MCF 10A (cell line): ENCODE measurements around the gene SLC39A10. TPM values are rescaled to one million over a fixed set of nuclear protein-coding genes. Genes with fewer than 3 reads are reported as not detected.
A peak's percentile ranks its signal among the peaks of the same experiment; 100 is the strongest.

ENCODE experiments used
- BruUV-seq: library from RNA; stranded (reverse); fragments of 400-500 nt; replicated peaks from 2 replicates; lab custom pipeline; 2021; lab: Mats Ljungman, UMichigan
- CTCF ChIA-PET: fragments of 300-600 bp; sonication (Branson Sonifier 250); formaldehyde crosslinking; extraction: SDS; loops from one replicate; lab custom pipeline; 2021; ENCODE audit warnings: antibody characterized with exemption, inconsistent platforms; lab: Yijun Ruan, JAX
- POLR2A ChIA-PET: fragments of 300-600, 350-650 bp; sonication (Branson Sonifier 250); formaldehyde crosslinking; extraction: SDS; loops from one replicate; lab custom pipeline; 2020; ENCODE audit warnings: antibody characterized with exemption, inconsistent platforms; lab: Yijun Ruan, JAX
- DNase-seq: peaks from one replicate; pipeline ENCODE4 v3.0.0-alpha.2; 2018; ENCODE audit not compliant: unreplicated experiment
- H3K27ac Mint-ChIP-seq: one replicate; pipeline ENCODE4 v1.8.0; 2022; ENCODE audit warnings: mild to moderate bottlenecking, low read depth, mixed read lengths; ENCODE audit not compliant: unreplicated experiment
- H3K27me3 Mint-ChIP-seq: one replicate; pipeline ENCODE4 v1.8.0; 2022; ENCODE audit warnings: mixed read lengths; ENCODE audit not compliant: insufficient read depth, unreplicated experiment
- H3K36me3 Mint-ChIP-seq: one replicate; pipeline ENCODE4 v1.8.0; 2022; ENCODE audit warnings: mild to moderate bottlenecking, moderate library complexity, mixed read lengths; ENCODE audit not compliant: insufficient read depth, unreplicated experiment
- H3K4me1 Mint-ChIP-seq: one replicate; pipeline ENCODE4 v1.8.0; 2022; ENCODE audit warnings: mixed read lengths; ENCODE audit not compliant: insufficient read depth, unreplicated experiment
- H3K4me3 Mint-ChIP-seq: one replicate; pipeline ENCODE4 v1.8.0; 2022; ENCODE audit warnings: mild to moderate bottlenecking, moderate library complexity, mixed read lengths; ENCODE audit not compliant: unreplicated experiment
- H3K9me3 Mint-ChIP-seq: one replicate; pipeline ENCODE4 v1.8.0; 2022; ENCODE audit warnings: mixed read lengths; ENCODE audit not compliant: unreplicated experiment
- intact Hi-C: fragments of 100-400 bp; cut with micrococcal nuclease; formaldehyde crosslinking; loops from 2 replicates; pipeline ENCODE4 v1.14.1; 2022
- total RNA-seq: library from RNA; stranded (reverse); gene quantifications from 2 replicates; pipeline ENCODE4 v1.2.3, GENCODE V29; 2022
- TF ChIP-seq, protein P1 (sequence below): fragments of 200-600 bp; IDR thresholded peaks from one replicate; pipeline ENCODE4 v1.8.0; 2022; ENCODE audit warnings: antibody characterized with exemption, mild to moderate bottlenecking; ENCODE audit not compliant: unreplicated experiment

The SLC39A10 gene
- total RNA-seq, 1 experiment from 2014 or later = 59.8 TPM

DNA sequence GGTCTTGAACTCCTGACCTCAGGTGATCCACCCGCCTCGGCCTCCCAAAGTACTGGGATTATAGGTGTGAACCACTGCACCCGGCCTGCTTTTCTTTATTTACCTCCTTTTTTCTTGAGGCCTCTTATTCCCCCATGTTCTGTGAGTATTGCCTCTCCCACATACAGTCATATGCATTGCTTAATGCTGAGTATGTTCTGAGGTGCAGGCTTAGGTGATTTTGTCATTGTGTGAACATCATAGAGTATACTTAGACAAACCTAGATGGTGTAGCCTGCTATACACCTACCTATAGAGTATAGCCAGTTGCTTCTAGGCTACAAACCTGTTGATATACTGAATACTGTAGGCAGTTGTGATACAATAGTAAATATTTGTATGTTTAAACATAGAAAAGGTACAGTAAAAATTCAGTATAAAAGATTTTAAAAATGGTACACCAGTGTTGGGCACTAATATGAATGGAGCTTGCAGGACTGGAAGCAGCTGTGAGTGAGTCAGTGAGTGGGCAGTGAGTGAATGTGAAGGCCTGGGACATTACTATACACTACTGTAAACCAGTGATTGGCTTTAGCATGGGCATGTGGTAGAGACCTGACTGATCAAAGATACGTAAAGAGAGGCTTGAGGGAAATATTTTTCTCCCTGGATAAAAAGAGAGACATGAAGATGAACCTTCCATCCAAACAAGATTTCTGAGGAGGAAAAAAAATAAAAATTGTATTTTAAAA is 17.6 kb downstream of the SLC39A10 start:
- Mint-ChIP-seq H3K9me3 (no peaks in the 10 kb centered on the region), H3K4me3 (no peak overlapping the region), H3K27me3 (no peaks in the 10 kb centered on the region), H3K4me1 (peaks cover 10% of the 10 kb centered on the region), H3K36me3 (peaks cover 6% of the 10 kb centered on the region), H3K27ac (peak overlapping the region; percentile 53)
- CTCF ChIA-PET = no interaction called here
- intact Hi-C loops = no loop called here
- TF ChIP-seq, protein P1, sequence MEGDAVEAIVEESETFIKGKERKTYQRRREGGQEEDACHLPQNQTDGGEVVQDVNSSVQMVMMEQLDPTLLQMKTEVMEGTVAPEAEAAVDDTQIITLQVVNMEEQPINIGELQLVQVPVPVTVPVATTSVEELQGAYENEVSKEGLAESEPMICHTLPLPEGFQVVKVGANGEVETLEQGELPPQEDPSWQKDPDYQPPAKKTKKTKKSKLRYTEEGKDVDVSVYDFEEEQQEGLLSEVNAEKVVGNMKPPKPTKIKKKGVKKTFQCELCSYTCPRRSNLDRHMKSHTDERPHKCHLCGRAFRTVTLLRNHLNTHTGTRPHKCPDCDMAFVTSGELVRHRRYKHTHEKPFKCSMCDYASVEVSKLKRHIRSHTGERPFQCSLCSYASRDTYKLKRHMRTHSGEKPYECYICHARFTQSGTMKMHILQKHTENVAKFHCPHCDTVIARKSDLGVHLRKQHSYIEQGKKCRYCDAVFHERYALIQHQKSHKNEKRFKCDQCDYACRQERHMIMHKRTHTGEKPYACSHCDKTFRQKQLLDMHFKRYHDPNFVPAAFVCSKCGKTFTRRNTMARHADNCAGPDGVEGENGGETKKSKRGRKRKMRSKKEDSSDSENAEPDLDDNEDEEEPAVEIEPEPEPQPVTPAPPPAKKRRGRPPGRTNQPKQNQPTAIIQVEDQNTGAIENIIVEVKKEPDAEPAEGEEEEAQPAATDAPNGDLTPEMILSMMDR = no peak
- BruUV-seq = no TSS peak
- no peak for DNase-seq
- POLR2A ChIA-PET = no interaction called here

DNA sequence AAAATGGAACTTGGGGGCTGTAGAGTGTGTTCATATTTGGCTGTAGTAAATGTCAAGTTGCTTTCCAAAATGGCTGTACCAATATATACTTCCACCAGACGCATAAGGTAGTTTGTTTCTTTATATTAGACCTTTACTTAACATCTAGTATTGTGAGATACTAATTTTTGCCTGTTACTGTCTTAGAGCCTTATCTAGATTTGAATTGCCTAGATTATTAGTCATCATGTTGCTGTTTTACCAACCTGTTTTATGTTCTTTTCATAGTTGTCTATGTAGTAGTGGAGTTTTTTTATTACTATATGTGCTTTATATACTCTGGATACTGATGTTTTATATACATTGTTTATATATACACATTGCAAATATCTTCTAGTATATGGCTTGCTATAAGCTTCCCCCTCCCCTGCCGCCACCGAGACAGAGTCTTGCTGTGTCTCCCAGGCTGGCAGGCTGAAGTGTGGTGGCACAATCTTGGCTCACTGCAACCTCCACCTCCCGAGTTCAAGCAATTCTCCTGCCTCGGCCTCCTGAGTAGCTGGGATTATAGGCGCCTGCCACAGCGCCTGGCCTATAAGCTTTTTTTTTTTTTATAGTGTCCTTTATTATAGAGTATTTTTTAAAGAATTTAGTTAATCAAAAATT is 18.9 kb downstream of the SLC39A10 start:
- Mint-ChIP-seq H3K27ac (no peak overlapping the region), H3K36me3 (peaks cover 16% of the 10 kb centered on the region), H3K4me1 (peaks cover 10% of the 10 kb centered on the region), H3K4me3 (no peak overlapping the region), H3K9me3 (no peaks in the 10 kb centered on the region), H3K27me3 (no peaks in the 10 kb centered on the region)
- no peak for DNase-seq
- POLR2A ChIA-PET = interaction anchor here (0.7 to 1.8 kb wide), 2 partner anchors 19 to 352 kb away, joined by 3 to 5 read pairs; partner anchors contain the start of gene SLC39A10
- CTCF ChIA-PET = interaction anchor here (0.7 kb wide), 1 partner anchor 16 kb away, joined by 3 read pairs; no protein-coding TSS in a partner anchor
- TF ChIP-seq, protein P1 = no peak
- no TSS peak for BruUV-seq
- intact Hi-C loops = no loop called here

DNA sequence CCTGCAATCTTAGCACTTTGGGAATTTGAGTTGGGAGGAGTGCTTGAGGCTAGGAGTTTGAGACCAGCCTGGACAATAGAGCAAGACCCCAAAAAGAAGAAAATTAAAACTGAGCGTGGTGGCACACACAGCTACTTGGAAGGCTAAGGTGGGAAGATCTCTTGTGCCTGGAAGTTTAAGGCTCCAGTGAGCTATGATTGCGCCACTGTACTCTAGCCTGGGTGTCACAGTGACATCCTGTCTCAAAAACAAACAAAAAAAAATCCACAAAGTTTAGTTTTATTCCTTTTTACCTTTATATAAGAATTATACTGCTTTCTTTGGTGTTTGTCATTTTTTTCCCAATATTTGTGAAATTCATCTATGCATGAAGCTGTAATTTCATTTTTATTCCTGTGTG is 20.3 kb downstream of the SLC39A10 start:
- no peak for DNase-seq
- ChIA-PET CTCF (interaction anchor here (0.8 to 1.0 kb wide), 2 partner anchors 20 to 661 kb away, joined by 3 read pairs; partner anchors contain the start of gene SLC39A10), POLR2A (interaction anchor here (0.6 to 1.8 kb wide), 4 partner anchors 8 to 391 kb away, joined by 3 to 5 read pairs (median 3); partner anchors contain the start of genes DNAH7 and SLC39A10)
- Mint-ChIP-seq H3K4me3 (no peak overlapping the region), H3K4me1 (peaks cover 10% of the 10 kb centered on the region), H3K36me3 (peaks cover 28% of the 10 kb centered on the region), H3K27ac (peak overlapping the region; percentile 76), H3K27me3 (no peaks in the 10 kb centered on the region), H3K9me3 (no peaks in the 10 kb centered on the region)
- intact Hi-C loops = no loop called here
- BruUV-seq = no TSS peak
- TF ChIP-seq, protein P1 = no peak

DNA sequence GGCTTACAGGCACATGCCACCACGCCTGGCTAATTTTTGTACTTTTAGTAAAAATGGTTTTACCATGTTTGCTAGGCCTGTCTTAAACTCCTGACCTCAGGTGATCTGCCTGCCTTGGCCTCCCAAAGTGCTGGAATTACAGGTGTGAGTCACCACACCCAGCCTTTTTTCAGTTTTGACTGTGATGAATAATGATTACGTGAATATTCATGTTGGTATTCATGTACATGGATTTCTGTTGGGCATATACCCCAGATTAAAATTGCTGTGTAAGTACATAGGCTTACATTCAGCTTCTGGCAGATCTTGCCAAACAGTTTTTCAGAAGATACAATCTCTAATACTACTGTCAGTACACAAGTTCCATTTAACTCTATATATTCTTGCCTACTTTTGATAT is 20.9 kb downstream of the SLC39A10 start:
- Mint-ChIP-seq H3K9me3 (no peaks in the 10 kb centered on the region), H3K27ac (no peak overlapping the region), H3K4me1 (peaks cover 11% of the 10 kb centered on the region), H3K4me3 (no peak overlapping the region), H3K36me3 (peaks cover 29% of the 10 kb centered on the region), H3K27me3 (no peaks in the 10 kb centered on the region)
- intact Hi-C loops = no loop called here
- no peak for DNase-seq
- CTCF ChIA-PET = interaction anchor here (0.5 to 0.8 kb wide), 2 partner anchors 99 to 660 kb away, joined by 3 read pairs; no protein-coding TSS in a partner anchor
- no TSS peak for BruUV-seq
- POLR2A ChIA-PET = interaction anchor here (1.1 to 1.8 kb wide), 3 partner anchors 9 to 390 kb away, joined by 3 to 5 read pairs (median 3); partner anchors contain the start of genes DNAH7 and SLC39A10
- TF ChIP-seq, protein P1 = no peak
